HG02970 (cell line): ENCODE data around the gene CCDC172.

Experiments
- ATAC-seq: cut with Tn5 transposase; IDR thresholded peaks from one replicate; pipeline ENCODE4 v1.9.1; 2021; ENCODE audit warnings: mild to moderate bottlenecking, moderate library complexity, moderate number of reproducible peaks; ENCODE audit not compliant: unreplicated experiment, low FRiP score

Gene CCDC172

GRCh38 chr10:116421815-116422214 lies 97.6 kb downstream of the CCDC172 start:
- ATAC-seq = no peak

GRCh38 chr10:116427671-116428070 lies 103.4 kb downstream of the CCDC172 start, which contains the start of gene PNLIPRP3:
Gene PNLIPRP3, plus strand, starts transcription at chr10:116427847. Its CDS starts 166 bp downstream, at chr10:116428013.
- no peak for ATAC-seq

GRCh38 chr10:116429288-116429977 lies 105.2 kb downstream of the CCDC172 start:
- no peak for ATAC-seq
